HCT116 (cell line): ENCODE measurements around the gene KIAA0930.

Experiments
- CBX3 ChIP-seq: IDR thresholded peaks from 2 replicates; pipeline ENCODE4 v1.6.1; 2012; ENCODE audit warnings: low read depth
- EGR1 ChIP-seq: IDR thresholded peaks from 2 replicates; pipeline ENCODE4 v1.6.1; 2012; ENCODE audit warnings: low read depth
- RAD21 ChIP-seq: IDR thresholded peaks from 2 replicates; pipeline ENCODE4 v1.6.1; 2012; ENCODE audit warnings: low read depth, mild to moderate bottlenecking
- YY1 ChIP-seq: IDR thresholded peaks from 2 replicates; pipeline ENCODE4 v1.6.1; 2011; ENCODE audit warnings: low read length, low read depth, moderate library complexity, mild to moderate bottlenecking; ENCODE audit not compliant: insufficient replicate concordance; ENCODE audit errors: extremely low read depth
- ZNF274 ChIP-seq: fragments of 200-500 bp; sonication (Bioruptor generic); IDR thresholded peaks from 2 replicates; pipeline ENCODE4 v1.6.1; 2014; ENCODE audit warnings: mild to moderate bottlenecking, low read depth, low read length, inconsistent platforms
- TF ChIP-seq, protein P1 (sequence below), 3 experiments: fragments of 200-600 bp in 1 of 3; sonication (generic) in 1 of 3; IDR thresholded peaks in 2 of 3; conservative IDR thresholded peaks in 1 of 3; 2 replicates each; pipeline ENCODE4 v1.5.1; 2012 to 2017; ENCODE audit warnings: low read depth in 2 of 3, low read length in 2 of 3, antibody characterized with exemption in 1 of 3, borderline replicate concordance in 1 of 3, control low read depth in 1 of 3, mild to moderate bottlenecking in 1 of 3, mixed read lengths in 1 of 3, mixed run types in 1 of 3, moderate library complexity in 1 of 3; ENCODE audit not compliant: insufficient read depth in 1 of 3
- TF ChIP-seq, protein P2 (sequence below): IDR thresholded peaks from 2 replicates; pipeline ENCODE4 v1.6.1; 2012
- TF ChIP-seq, protein P3 (sequence below): IDR thresholded peaks from 2 replicates; pipeline ENCODE4 v1.6.1; 2011; ENCODE audit warnings: mild to moderate bottlenecking, low read length, moderate library complexity; ENCODE audit not compliant: insufficient replicate concordance; ENCODE audit errors: extremely low read depth

DNA sequence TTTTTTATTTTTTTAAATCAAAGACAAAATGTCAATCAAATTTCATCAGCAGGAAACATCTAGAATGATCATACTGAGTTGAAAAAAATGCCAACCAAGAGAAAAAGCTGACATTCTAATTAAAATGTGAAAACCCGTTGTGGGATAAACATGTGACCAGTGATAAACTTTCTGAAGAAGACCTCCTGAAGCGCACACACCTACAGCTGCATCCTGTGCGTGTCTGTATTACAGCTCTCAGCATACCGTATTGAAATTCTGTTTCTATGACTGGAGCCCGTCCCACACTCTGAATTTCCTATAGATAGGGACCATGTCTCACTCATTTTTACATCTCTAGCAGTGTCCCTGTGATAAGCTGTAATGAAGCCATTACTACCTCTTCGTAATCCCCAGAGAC is 89.2 kb downstream of the KIAA0930 start:
- TF ChIP-seq CBX3 (no peak), EGR1 (no peak), YY1 (no peak), ZNF274 (no peak), RAD21 (no peak)
- TF ChIP-seq, protein P1, sequence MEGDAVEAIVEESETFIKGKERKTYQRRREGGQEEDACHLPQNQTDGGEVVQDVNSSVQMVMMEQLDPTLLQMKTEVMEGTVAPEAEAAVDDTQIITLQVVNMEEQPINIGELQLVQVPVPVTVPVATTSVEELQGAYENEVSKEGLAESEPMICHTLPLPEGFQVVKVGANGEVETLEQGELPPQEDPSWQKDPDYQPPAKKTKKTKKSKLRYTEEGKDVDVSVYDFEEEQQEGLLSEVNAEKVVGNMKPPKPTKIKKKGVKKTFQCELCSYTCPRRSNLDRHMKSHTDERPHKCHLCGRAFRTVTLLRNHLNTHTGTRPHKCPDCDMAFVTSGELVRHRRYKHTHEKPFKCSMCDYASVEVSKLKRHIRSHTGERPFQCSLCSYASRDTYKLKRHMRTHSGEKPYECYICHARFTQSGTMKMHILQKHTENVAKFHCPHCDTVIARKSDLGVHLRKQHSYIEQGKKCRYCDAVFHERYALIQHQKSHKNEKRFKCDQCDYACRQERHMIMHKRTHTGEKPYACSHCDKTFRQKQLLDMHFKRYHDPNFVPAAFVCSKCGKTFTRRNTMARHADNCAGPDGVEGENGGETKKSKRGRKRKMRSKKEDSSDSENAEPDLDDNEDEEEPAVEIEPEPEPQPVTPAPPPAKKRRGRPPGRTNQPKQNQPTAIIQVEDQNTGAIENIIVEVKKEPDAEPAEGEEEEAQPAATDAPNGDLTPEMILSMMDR (IDR thresholded peaks at IDR 0.05 in 2 of 3, conservative IDR thresholded peaks at IDR 0.05 in 1 of 3; ENCODE audit: borderline replicate concordance in 1 of 3, insufficient read depth in 1 of 3, low read depth in 2 of 3, low read length in 2 of 3), result no peak
- TF ChIP-seq, protein P2, sequence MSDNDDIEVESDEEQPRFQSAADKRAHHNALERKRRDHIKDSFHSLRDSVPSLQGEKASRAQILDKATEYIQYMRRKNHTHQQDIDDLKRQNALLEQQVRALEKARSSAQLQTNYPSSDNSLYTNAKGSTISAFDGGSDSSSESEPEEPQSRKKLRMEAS, result no peak
- TF ChIP-seq, protein P3, sequence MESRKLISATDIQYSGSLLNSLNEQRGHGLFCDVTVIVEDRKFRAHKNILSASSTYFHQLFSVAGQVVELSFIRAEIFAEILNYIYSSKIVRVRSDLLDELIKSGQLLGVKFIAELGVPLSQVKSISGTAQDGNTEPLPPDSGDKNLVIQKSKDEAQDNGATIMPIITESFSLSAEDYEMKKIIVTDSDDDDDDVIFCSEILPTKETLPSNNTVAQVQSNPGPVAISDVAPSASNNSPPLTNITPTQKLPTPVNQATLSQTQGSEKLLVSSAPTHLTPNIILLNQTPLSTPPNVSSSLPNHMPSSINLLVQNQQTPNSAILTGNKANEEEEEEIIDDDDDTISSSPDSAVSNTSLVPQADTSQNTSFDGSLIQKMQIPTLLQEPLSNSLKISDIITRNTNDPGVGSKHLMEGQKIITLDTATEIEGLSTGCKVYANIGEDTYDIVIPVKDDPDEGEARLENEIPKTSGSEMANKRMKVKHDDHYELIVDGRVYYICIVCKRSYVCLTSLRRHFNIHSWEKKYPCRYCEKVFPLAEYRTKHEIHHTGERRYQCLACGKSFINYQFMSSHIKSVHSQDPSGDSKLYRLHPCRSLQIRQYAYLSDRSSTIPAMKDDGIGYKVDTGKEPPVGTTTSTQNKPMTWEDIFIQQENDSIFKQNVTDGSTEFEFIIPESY, result no peak
